WTC11 (cell line): ENCODE results near the gene NUDCD3. TPM values are rescaled to one million over a fixed set of nuclear protein-coding genes. Genes with fewer than 3 reads are reported as not detected.

Experiments used
- ATAC-seq: fragments of 200-7000 bp; cut with Tn5 transposase; 2 replicates; pipeline ENCODE4 v1.10.0; 2021; ENCODE audit warnings: mild to moderate bottlenecking, moderate library complexity
- CTCF ChIA-PET: fragments of 300-600 bp; sonication (Branson Sonifier 250); formaldehyde crosslinking; loops from one replicate; lab custom pipeline; 2021; ENCODE audit warnings: antibody characterized with exemption; lab: Charles Lee
- POLR2A ChIA-PET: fragments of 350-600 bp; sonication (Branson Sonifier 250); formaldehyde crosslinking; loops from one replicate; lab custom pipeline; 2021; ENCODE audit warnings: antibody characterized with exemption; lab: Charles Lee
- DNase-seq: peaks from one replicate; pipeline ENCODE4 v3.0.0; 2021; ENCODE audit warnings: low spot score
- H3K27ac Mint-ChIP-seq: 2 replicates; pipeline ENCODE4 v1.8.0; 2021; ENCODE audit warnings: mixed read lengths
- H3K27me3 Mint-ChIP-seq: 2 replicates; pipeline ENCODE4 v1.8.0; 2021; ENCODE audit warnings: low read depth, mild to moderate bottlenecking, moderate library complexity, mixed read lengths
- H3K36me3 Mint-ChIP-seq: 2 replicates; pipeline ENCODE4 v1.8.0; 2021; ENCODE audit warnings: mixed read lengths
- H3K4me1 Mint-ChIP-seq: 2 replicates; pipeline ENCODE4 v1.8.0; 2022; ENCODE audit warnings: mixed read lengths
- H3K4me3 Mint-ChIP-seq: 2 replicates; pipeline ENCODE4 v1.8.0; 2021; ENCODE audit warnings: mild to moderate bottlenecking, moderate library complexity, mixed read lengths
- H3K9me3 Mint-ChIP-seq: 2 replicates; pipeline ENCODE4 v1.8.0; 2021; ENCODE audit warnings: mixed read lengths
- ATF1 ChIP-seq: sonication (generic); formaldehyde crosslinking; IDR thresholded peaks from 2 replicates; pipeline ENCODE4 v1.8.1; 2023; ENCODE audit warnings: mild to moderate bottlenecking, moderate library complexity, missing genetic modification reagents
- CBFB ChIP-seq: sonication (generic); formaldehyde crosslinking; IDR thresholded peaks from 2 replicates; pipeline ENCODE4 v1.8.1; 2022; ENCODE audit warnings: mild to moderate bottlenecking, low read depth, missing genetic modification reagents
- CDX4 ChIP-seq: fragments of 250-450 bp; sonication (Bioruptor Pico); IDR thresholded peaks from 2 replicates; pipeline ENCODE4 v1.9.0; 2021; ENCODE audit warnings: moderate library complexity, mild to moderate bottlenecking, inconsistent platforms, borderline replicate concordance
- CREB1 ChIP-seq: sonication (generic); formaldehyde crosslinking; IDR thresholded peaks from 2 replicates; pipeline ENCODE4 v1.8.0; 2023; ENCODE audit warnings: mild to moderate bottlenecking, missing genetic modification reagents
- CTCF ChIP-seq: fragments of 200-600 bp; IDR thresholded peaks from 2 replicates; pipeline ENCODE4 v1.8.0; 2022; ENCODE audit warnings: antibody characterized with exemption
- ETV6 ChIP-seq: sonication (generic); formaldehyde crosslinking; IDR thresholded peaks from 2 replicates; pipeline ENCODE4 v1.8.1; 2022; ENCODE audit warnings: mild to moderate bottlenecking, missing genetic modification reagents
- JUN ChIP-seq: sonication (generic); formaldehyde crosslinking; IDR thresholded peaks from 2 replicates; pipeline ENCODE4 v1.8.0; 2023; ENCODE audit warnings: mild to moderate bottlenecking, missing genetic modification reagents
- MXD4 ChIP-seq: fragments of 250-450 bp; sonication (Bioruptor Pico); IDR thresholded peaks from 2 replicates; pipeline ENCODE4 v1.8.0; 2021; ENCODE audit warnings: mild to moderate bottlenecking, moderate library complexity, borderline replicate concordance
- NFATC4 ChIP-seq: fragments of 250-450 bp; sonication (Bioruptor Pico); IDR thresholded peaks from 2 replicates; pipeline ENCODE4 v1.9.0; 2021; ENCODE audit warnings: mild to moderate bottlenecking
- NFYB ChIP-seq: sonication (generic); formaldehyde crosslinking; conservative IDR thresholded peaks from 2 replicates; pipeline ENCODE4 v1.8.0; 2022; ENCODE audit warnings: low read depth, missing genetic modification reagents
- STAT6 ChIP-seq: sonication (generic); formaldehyde crosslinking; conservative IDR thresholded peaks from 2 replicates; pipeline ENCODE4 v1.8.1; 2023; ENCODE audit warnings: mild to moderate bottlenecking, low read depth, missing genetic modification reagents, moderate library complexity
- TP53 ChIP-seq: sonication (generic); formaldehyde crosslinking; IDR thresholded peaks from 2 replicates; pipeline ENCODE4 v1.8.1; 2023; ENCODE audit warnings: mild to moderate bottlenecking, missing genetic modification reagents
- ZNF138 ChIP-seq: sonication (generic); formaldehyde crosslinking; conservative IDR thresholded peaks from 2 replicates; pipeline ENCODE4 v1.8.1; 2022; ENCODE audit warnings: mild to moderate bottlenecking, moderate library complexity, missing genetic modification reagents
- ZNF317 ChIP-seq: sonication (generic); formaldehyde crosslinking; IDR thresholded peaks from 2 replicates; pipeline ENCODE4 v1.8.1; 2023; ENCODE audit warnings: low read depth, mild to moderate bottlenecking, moderate library complexity, missing genetic modification reagents, borderline replicate concordance
- ZNF423 ChIP-seq: fragments of 250-450 bp; sonication (Bioruptor Pico); IDR thresholded peaks from 2 replicates; pipeline ENCODE4 v2.1.2; 2022; ENCODE audit warnings: mild to moderate bottlenecking, moderate library complexity
- ZNF532 ChIP-seq: fragments of 250-450 bp; sonication (Bioruptor Pico); IDR thresholded peaks from 2 replicates; pipeline ENCODE4 v1.9.0; 2021; ENCODE audit warnings: mild to moderate bottlenecking, borderline replicate concordance
- total RNA-seq: library from RNA; stranded (reverse); gene quantifications from 3 replicates; pipeline ENCODE4 v1.2.3, GENCODE V29; 2021
- TF ChIP-seq, protein P1 (sequence below): sonication (generic); formaldehyde crosslinking; IDR thresholded peaks from 2 replicates; pipeline ENCODE4 v1.8.0; 2022; ENCODE audit warnings: mild to moderate bottlenecking, missing genetic modification reagents
- TF ChIP-seq, protein P2 (sequence below): fragments of 250-450 bp; sonication (Bioruptor Pico); IDR thresholded peaks from 2 replicates; pipeline ENCODE4 v1.8.0; 2021; ENCODE audit warnings: mild to moderate bottlenecking
- TF ChIP-seq, protein P3 (sequence below): fragments of 250-450 bp; sonication (Bioruptor Pico); conservative IDR thresholded peaks from 2 replicates; pipeline ENCODE4 v1.9.0; 2021; ENCODE audit warnings: mild to moderate bottlenecking
- TF ChIP-seq, protein P4 (sequence below): sonication (generic); formaldehyde crosslinking; IDR thresholded peaks from 2 replicates; pipeline ENCODE4 v1.8.1; 2022; ENCODE audit warnings: missing genetic modification reagents, borderline replicate concordance

The NUDCD3 gene
- total RNA-seq, 1 experiment from 2014 or later, result 71.8 TPM

GRCh38 chr7:44511236-44511635, 20.8 kb upstream of the NUDCD3 start (continued):
- no peak for TF ChIP-seq CTCF
- no peak for TF ChIP-seq CBFB
- no peak for TF ChIP-seq CREB1 (CRISPR knock-in tag)
- no peak for TF ChIP-seq ATF1 (CRISPR knock-in tag)
- no peak for TF ChIP-seq TP53 (CRISPR knock-in tag)
- TF ChIP-seq, protein P1, sequence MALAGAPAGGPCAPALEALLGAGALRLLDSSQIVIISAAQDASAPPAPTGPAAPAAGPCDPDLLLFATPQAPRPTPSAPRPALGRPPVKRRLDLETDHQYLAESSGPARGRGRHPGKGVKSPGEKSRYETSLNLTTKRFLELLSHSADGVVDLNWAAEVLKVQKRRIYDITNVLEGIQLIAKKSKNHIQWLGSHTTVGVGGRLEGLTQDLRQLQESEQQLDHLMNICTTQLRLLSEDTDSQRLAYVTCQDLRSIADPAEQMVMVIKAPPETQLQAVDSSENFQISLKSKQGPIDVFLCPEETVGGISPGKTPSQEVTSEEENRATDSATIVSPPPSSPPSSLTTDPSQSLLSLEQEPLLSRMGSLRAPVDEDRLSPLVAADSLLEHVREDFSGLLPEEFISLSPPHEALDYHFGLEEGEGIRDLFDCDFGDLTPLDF (CRISPR knock-in tag), result no peak
- TF ChIP-seq, protein P2, sequence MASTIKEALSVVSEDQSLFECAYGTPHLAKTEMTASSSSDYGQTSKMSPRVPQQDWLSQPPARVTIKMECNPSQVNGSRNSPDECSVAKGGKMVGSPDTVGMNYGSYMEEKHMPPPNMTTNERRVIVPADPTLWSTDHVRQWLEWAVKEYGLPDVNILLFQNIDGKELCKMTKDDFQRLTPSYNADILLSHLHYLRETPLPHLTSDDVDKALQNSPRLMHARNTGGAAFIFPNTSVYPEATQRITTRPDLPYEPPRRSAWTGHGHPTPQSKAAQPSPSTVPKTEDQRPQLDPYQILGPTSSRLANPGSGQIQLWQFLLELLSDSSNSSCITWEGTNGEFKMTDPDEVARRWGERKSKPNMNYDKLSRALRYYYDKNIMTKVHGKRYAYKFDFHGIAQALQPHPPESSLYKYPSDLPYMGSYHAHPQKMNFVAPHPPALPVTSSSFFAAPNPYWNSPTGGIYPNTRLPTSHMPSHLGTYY (CRISPR knock-in tag), result no peak
- no peak for TF ChIP-seq MXD4 (CRISPR knock-in tag)
- TF ChIP-seq ZNF138 (CRISPR knock-in tag), result no peak
- TF ChIP-seq STAT6 (CRISPR knock-in tag), result no peak
- no peak for TF ChIP-seq ZNF423 (CRISPR knock-in tag)

- CTCF ChIA-PET, result no interaction called here
- Mint-ChIP-seq H3K4me1 (no peaks in the 10 kb centered on the region), H3K4me3 (no peak overlapping the region), H3K27me3 (peaks cover 19% of the 10 kb centered on the region), H3K9me3 (peaks cover 31% of the 10 kb centered on the region), H3K36me3 (peaks cover 5% of the 10 kb centered on the region), H3K27ac (no peak overlapping the region)
- ATAC-seq, result no peak
- no peak for DNase-seq
- POLR2A ChIA-PET, result no interaction called here
- no peak for TF ChIP-seq JUN (CRISPR knock-in tag)
- no peak for TF ChIP-seq NFATC4 (CRISPR knock-in tag)
- no peak for TF ChIP-seq ZNF317 (CRISPR knock-in tag)
- TF ChIP-seq, protein P3, sequence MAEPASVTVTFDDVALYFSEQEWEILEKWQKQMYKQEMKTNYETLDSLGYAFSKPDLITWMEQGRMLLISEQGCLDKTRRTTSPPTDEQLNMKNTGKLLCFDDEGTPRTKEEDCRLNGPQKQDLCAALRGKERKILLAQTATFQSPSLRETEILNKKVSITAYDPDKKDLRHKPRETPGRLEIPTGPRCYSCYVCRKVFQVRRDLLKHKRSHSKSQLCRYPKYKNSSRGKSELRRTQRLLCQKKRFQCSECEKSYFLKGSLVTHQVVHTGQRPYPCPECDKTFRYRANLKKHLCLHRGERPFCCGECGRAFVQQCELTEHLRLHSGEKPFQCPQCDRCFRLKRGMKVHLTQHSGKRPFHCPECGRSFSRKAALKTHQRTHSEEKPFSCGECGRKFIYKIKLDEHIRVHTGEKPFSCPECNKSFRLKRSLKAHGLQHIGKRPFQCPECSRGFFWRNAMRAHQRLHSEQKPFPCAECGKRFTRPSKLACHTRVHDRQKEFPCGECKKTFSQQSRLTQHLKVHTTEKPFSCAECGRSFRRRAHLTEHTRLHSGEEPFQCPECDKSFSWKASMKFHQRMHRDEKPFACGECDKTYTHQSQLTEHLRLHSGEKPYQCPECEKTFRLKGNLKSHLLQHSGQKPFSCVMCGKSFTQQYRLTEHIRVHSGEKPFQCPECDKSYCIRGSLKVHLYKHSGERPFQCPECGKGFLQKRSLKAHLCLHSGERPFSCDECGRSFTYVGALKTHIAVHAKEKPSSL (CRISPR knock-in tag), result no peak
- TF ChIP-seq ETV6 (CRISPR knock-in tag), result no peak
- no peak for TF ChIP-seq CBFB
- TF ChIP-seq CDX4, result no peak
- TF ChIP-seq NFYB (CRISPR knock-in tag), result no peak
- TF ChIP-seq, protein P4, sequence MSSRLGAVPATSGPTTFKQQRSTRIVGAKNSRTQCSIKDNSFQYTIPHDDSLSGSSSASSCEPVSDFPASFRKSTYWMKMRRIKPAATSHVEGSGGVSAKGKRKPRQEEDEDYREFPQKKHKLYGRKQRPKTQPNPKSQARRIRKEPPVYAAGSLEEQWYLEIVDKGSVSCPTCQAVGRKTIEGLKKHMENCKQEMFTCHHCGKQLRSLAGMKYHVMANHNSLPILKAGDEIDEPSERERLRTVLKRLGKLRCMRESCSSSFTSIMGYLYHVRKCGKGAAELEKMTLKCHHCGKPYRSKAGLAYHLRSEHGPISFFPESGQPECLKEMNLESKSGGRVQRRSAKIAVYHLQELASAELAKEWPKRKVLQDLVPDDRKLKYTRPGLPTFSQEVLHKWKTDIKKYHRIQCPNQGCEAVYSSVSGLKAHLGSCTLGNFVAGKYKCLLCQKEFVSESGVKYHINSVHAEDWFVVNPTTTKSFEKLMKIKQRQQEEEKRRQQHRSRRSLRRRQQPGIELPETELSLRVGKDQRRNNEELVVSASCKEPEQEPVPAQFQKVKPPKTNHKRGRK (CRISPR knock-in tag), result no peak
- TF ChIP-seq ZNF138 (CRISPR knock-in tag), result no peak
- TF ChIP-seq ZNF532, result no peak
These were observed 18.0 kb upstream of the NUDCD3 start for GRCh38 chr7:44508328-44509030.
